WI38 (cell line): ENCODE measurements around the gene LAMA3.

Source experiments
- H3K4me3 ChIP-seq: 2 replicates; pipeline ENCODE4 v1.5.1; 2011; ENCODE audit warnings: low read depth, mild to moderate bottlenecking, control low read depth, low read length
- TF ChIP-seq, protein P1 (sequence below): IDR thresholded peaks from 2 replicates; pipeline ENCODE4 v1.5.1; 2012; ENCODE audit warnings: low read depth, mild to moderate bottlenecking, control low read depth, low read length

The LAMA3 gene

DNA sequence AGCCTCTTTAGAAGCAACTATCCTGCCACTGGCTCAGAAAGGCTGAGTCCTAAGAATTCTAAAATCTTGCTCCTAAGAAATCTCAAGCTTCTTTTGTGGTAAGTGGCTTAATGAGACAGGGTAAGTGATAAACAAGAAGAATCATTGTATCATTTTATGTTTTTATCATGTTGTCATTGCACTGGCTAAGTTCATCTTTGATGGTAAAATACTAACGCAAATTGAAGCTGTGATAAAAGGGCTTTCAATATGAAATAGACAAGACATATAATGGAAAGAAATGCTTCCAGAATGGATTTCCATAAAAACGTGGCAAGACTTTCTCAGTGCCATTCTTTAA, 303.7 kb downstream of the LAMA3 start:
- TF ChIP-seq, protein P1, sequence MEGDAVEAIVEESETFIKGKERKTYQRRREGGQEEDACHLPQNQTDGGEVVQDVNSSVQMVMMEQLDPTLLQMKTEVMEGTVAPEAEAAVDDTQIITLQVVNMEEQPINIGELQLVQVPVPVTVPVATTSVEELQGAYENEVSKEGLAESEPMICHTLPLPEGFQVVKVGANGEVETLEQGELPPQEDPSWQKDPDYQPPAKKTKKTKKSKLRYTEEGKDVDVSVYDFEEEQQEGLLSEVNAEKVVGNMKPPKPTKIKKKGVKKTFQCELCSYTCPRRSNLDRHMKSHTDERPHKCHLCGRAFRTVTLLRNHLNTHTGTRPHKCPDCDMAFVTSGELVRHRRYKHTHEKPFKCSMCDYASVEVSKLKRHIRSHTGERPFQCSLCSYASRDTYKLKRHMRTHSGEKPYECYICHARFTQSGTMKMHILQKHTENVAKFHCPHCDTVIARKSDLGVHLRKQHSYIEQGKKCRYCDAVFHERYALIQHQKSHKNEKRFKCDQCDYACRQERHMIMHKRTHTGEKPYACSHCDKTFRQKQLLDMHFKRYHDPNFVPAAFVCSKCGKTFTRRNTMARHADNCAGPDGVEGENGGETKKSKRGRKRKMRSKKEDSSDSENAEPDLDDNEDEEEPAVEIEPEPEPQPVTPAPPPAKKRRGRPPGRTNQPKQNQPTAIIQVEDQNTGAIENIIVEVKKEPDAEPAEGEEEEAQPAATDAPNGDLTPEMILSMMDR = no peak
- H3K4me3 ChIP-seq = no peak overlapping the region

DNA sequence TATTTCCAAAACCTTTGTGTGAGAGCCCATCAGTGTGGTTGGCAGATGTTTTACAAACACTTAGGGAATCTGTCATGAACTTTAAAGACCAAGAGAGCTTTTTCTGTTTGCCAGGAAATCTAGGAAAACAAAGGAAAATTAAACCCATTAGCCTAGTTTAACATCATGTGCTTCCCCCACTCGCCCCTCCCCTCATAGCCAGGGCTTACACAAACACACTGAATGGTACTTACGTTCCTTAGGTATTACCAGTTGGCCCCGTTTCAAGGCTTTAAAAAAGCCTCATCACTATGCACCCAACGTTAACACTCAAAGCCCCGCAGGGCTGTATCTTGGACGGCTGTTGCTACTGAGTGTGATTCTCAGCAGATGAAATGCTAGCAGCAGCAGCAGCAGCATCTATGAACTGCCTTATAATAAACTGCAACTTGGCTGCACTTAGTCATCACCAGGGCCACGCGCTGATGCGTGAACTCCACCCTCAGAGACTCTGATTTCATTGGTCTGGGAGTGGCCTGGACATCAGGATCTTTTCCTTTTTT, 305.2 kb downstream of the LAMA3 start:
- TF ChIP-seq, protein P1 = no peak
- H3K4me3 ChIP-seq = 0 out of 2 replicates have a peak overlapping the region, but pooled peaks have one; percentile 9

DNA sequence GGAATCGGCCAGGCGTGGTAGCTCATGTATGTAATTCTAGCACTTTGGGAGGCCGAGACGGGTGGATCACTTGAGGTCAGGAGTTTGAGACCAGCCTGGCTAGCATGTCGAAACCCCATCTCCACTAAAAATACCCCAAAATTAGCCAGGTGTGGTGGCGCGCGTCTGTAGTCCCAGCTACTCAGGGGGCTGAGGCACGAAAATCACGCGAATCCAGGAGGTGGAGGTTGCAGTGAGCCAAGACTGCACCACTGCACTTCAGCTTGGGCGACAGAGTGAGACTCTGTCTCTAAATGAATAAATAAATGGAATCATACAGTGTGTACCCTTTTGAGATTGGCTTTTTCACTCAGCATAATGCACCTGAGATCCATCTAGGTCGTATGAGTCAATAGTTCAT, 305.9 kb downstream of the LAMA3 start:
- TF ChIP-seq, protein P1 = no peak
- H3K4me3 ChIP-seq = no peak overlapping the region

DNA sequence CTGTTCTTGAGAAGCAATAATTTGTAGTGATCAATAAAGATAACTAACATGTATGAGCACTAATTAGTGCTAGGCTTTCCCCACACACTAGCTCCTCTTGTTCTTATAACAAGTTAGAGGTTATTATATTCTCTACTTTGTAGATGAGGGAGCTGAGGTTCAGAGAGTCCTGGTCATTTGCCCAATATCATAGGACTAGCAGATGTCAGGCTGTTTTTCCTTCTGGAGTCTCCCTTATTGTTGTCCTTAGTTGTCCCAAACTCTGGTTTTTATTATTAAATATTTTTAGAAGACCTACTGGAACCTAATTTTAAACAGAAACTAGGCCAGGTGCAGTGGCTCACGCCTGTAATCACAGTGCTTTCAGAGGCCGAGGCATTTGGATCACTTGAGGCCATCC, 308.8 kb downstream of the LAMA3 start:
- TF ChIP-seq, protein P1 = no peak
- H3K4me3 ChIP-seq = no peak overlapping the region

DNA sequence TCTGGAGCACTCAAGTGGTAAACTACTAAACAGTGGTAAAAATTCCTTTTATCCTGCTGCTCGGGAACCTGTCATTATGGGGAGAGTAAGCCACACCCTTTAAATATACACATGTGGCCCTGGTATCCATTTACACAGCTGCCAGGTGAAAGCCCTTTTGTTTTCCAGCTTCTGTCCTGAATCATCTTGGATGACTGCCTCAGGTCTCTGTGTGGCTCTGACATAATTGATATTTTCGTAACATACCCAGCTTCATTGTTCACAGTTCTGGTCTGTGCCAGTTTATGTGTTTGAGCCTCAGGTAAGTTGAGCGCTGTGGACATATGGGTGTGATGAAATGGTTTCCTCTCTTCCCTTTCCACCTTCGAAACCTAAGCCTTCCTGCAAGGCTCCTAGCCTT, 309.6 kb downstream of the LAMA3 start:
- TF ChIP-seq, protein P1 = no peak
- H3K4me3 ChIP-seq = no peak overlapping the region

DNA sequence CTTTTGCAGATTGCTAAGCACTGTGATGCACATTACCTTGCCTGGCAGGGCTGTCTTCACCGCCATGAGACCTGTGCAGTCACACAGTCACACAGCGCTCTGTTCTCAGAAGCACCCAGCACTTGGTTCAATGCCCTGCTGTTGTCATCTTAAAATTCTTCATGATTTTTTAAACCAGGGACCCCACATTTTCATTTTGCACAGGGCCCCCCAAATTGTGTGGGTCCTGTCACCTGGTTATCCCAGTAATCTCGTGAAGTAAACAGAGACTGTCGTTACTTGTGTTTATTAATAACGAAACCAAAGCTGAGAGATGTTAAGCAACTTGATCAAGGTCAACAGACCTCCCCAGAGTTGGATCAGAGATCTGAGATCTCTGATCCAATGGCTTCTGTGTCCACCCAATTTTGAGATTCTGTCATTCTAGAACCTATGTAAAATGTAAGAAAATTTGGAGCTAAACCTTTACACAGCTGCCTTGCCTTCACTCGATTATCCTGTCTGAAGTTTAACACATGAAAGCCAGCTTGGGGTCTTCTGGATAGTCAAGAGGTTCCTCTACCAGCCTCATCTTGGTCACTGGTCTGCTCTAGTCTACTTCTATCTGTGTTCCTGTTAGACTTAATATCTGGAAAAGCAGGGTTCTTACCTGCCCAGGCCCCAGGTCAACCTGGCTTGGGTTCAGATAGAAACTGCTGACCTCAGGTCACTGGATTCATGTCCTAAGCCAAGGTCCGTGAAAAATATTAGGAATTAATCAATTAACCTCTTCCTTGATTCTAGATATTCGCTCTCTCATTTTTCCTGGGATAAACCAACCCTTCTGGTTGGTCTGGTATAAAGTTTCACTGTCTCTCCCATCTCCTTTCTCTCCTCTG, 311.6 kb downstream of the LAMA3 start:
- TF ChIP-seq, protein P1 = no peak
- no peak overlapping the region for H3K4me3 ChIP-seq

DNA sequence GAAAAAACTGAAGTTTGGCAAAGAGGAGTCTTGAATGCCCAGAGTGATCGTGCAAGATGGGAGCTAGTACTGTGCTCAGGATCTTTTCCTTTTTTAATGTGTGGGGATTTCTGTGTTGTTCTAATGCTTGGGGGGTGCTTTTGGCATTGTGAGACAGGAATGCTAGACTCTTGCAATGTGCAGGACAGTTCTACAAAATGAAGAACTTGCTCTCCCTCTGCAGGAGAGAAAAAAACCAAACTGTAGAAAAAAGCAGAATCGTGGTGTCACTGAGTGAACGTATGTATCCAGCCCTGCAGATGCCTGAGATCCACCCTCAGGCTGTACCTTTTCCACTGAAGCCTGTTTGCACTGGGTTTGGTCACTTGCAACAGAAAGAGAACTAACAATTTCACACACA, 313.2 kb downstream of the LAMA3 start:
- no peak overlapping the region for H3K4me3 ChIP-seq
- TF ChIP-seq, protein P1 = no peak
